Heart right ventricle (tissue), 16 donors: ENCODE data around the gene DLGAP1. TPM values are rescaled to one million over a fixed set of nuclear protein-coding genes. Genes with fewer than 3 reads are reported as not detected.

ENCODE experiments used
- ATAC-seq, 8 donors: fragments of 200-7000 bp; cut with Tn5 transposase; one replicate each; pipeline ENCODE4 v1.9.1; 2020; ENCODE audit warnings: mild to moderate bottlenecking in 8 of 8, moderate library complexity in 8 of 8, moderate number of reproducible peaks in 1 of 8
- DNase-seq, 2 donors: peaks; one replicate each; pipeline ENCODE4 v3.0.0-alpha.2; 2020
- H3K27ac ChIP-seq, 10 donors: fragments of 200-600 bp; sonication (generic) in 2 of 10; one replicate each; pipeline versions ENCODE4 v1.5.0 to v1.8.0; 2020 to 2022; ENCODE audit warnings: mild to moderate bottlenecking in 3 of 10
- H3K27me3 ChIP-seq, 7 donors: fragments of 200-600 bp; one replicate each; pipeline ENCODE4 v1.8.0; 2021 to 2022; ENCODE audit warnings: mild to moderate bottlenecking in 2 of 7
- H3K36me3 ChIP-seq, 9 donors: fragments of 200-600 bp; sonication (generic) in 1 of 9; one replicate each; pipeline versions ENCODE4 v1.5.0 to v1.8.0; 2020 to 2022; ENCODE audit warnings: mild to moderate bottlenecking in 2 of 9
- H3K4me1 ChIP-seq, 9 donors: fragments of 200-600 bp; sonication (generic) in 1 of 9; one replicate each; pipeline versions ENCODE4 v1.5.0 to v1.8.0; 2020 to 2022; ENCODE audit warnings: mild to moderate bottlenecking in 4 of 9
- H3K4me3 ChIP-seq, 10 donors: fragments of 200-600 bp; sonication (generic) in 2 of 10; one replicate each; pipeline versions ENCODE4 v1.5.0 to v1.8.0; 2020 to 2022; ENCODE audit warnings: mild to moderate bottlenecking in 7 of 10, moderate library complexity in 2 of 10
- H3K9me3 ChIP-seq, 11 donors: fragments of 200-600 bp in 10 of 11; sonication (generic) in 2 of 11; one replicate each; pipeline versions ENCODE4 v1.5.0 to v1.8.0; 2013 to 2022; ENCODE audit warnings: mild to moderate bottlenecking in 2 of 11, control low read depth in 1 of 11, moderate library complexity in 1 of 11
- WGBS, 2 donors: extraction: QIAGEN DNeasy Blood & Tissue Kit; methylation state at CpG; one replicate each; pipeline ENCODE4 v1.1.7; 2013; ENCODE audit warnings: inconsistent platforms in 1 of 2; 5-methylcytosine and 5-hydroxymethylcytosine counted together
- intact Hi-C, 10 donors: fragments of 100-400 bp; cut with DNase I; formaldehyde crosslinking; loops; one replicate each; pipeline versions ENCODE4 v1.11.1 to v1.14.2; 2022
- polyA plus RNA-seq, 2 donors: library from polyadenylated mRNA; stranded (reverse); fragments of 200-250 nt; gene quantifications; one replicate each; pipeline ENCODE4 v1.2.3, GENCODE V29; 2013
- total RNA-seq, 10 donors: library from RNA; stranded (reverse); fragmentation: NEBNext Ultra II Directional in 3 of 10; extraction: Animal tissue kit (Norgen Biotek cat#: 25700) in 3 of 10; gene quantifications; one replicate each; pipeline versions ENCODE4 v1.2.1 to v1.2.4, GENCODE V29; 2021 to 2023
- TF ChIP-seq, protein P1 (sequence below), 9 donors: fragments of 200-600 bp; sonication (generic) in 2 of 9; IDR thresholded peaks; one replicate each; pipeline versions ENCODE4 v1.5.0 to v1.8.0; 2021 to 2022; ENCODE audit warnings: antibody characterized with exemption in 9 of 9, mild to moderate bottlenecking in 5 of 9, moderate library complexity in 1 of 9
- donor health status: Arrhythmogenic right ventricular cardiomyopathy.
- donor health status: ischemic (EF 13 %, LVEDD 7.1; RV severe dilation, severe dysfunction).
- donor health status: healthy with polysubstance abuse.
- donor health status: DM: no; HTN: yes; CAD: no.
- donor health status: DM: no; HTN: no; CAD: no.
- donor health status: ischemic (EF 25% LVEDD 6.9; RV normal size, moderate dysfunction).
- donor health status: ischemic (EF 25% LVEDD 5.7; RV mildly dilated, moderate dysfunction).
- donor health status: healthy.
- donor health status: DM: yes; HTN: yes; CAD: no.
- donor health status: Ischemic cardiomyopathy.
- donor health status: ischemic (EF 35%, LVEDD 5.7; RV mildly dilated, moderate dysfunction).
- donor health status: nonischemic (EF 11% LVEDD 7.7; RV severe dilation, severe dysfunction).
- donor health status: DM: yes; HTN: yes; CAD: no.
- donor health status: PGD.
- donor health status: ischemic (EF 29% LVEDD 5.4; RV normal size, mild dysfunction).
- donor health status: nonischemic (EF 23%, LVEDD 6.1; RV moderate dilation, normal function).

DLGAP1 gene
- total and polyA plus RNA-seq, 12 donors, result 0.07 to 7.2 (median 1.0) TPM; not detected in 2

DNA sequence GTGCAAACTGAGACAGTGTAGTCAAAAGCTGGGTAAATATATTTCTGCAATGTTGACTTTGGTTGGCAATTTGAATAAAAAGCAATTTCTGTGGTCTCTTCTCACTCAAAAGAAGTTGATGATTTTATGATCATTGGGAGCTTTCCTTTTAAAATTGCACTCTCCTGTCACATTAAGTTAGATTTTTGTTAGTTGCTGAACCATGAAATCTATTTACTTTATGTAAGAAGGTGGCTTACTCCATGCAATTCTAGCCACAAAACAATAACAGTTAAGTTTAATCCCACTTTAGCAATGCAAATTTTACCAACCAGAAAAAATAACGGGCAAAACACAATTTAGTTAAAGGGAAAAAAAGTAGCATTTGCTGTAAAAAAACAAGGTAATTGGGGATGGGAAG, 48.3 kb downstream of the DLGAP1 start:
- H3K27ac ChIP-seq, result no peak overlapping the region
- ATAC-seq (no peak), DNase-seq (no peak)
- no peaks in the 10 kb centered on the region for H3K9me3 ChIP-seq
- no peaks in the 10 kb centered on the region for H3K36me3 ChIP-seq
- no peaks in the 10 kb centered on the region for H3K27me3 ChIP-seq
- no peak overlapping the region for H3K4me3 ChIP-seq
- WGBS, 2 donors, result 65 to 69% methylated on average over 1 of the region's 1 CpG
- intact Hi-C loops, result no loop called here
- TF ChIP-seq, protein P1, sequence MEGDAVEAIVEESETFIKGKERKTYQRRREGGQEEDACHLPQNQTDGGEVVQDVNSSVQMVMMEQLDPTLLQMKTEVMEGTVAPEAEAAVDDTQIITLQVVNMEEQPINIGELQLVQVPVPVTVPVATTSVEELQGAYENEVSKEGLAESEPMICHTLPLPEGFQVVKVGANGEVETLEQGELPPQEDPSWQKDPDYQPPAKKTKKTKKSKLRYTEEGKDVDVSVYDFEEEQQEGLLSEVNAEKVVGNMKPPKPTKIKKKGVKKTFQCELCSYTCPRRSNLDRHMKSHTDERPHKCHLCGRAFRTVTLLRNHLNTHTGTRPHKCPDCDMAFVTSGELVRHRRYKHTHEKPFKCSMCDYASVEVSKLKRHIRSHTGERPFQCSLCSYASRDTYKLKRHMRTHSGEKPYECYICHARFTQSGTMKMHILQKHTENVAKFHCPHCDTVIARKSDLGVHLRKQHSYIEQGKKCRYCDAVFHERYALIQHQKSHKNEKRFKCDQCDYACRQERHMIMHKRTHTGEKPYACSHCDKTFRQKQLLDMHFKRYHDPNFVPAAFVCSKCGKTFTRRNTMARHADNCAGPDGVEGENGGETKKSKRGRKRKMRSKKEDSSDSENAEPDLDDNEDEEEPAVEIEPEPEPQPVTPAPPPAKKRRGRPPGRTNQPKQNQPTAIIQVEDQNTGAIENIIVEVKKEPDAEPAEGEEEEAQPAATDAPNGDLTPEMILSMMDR (IDR thresholded peaks at IDR 0.05), result no peak
- H3K4me1 ChIP-seq, result no peaks in the 10 kb centered on the region

- Histone ChIP-seq H3K4me3 (no peak overlapping the region), H3K9me3 (no peaks in the 10 kb centered on the region), H3K4me1 (no peaks in the 10 kb centered on the region), H3K36me3 (no peaks in the 10 kb centered on the region), H3K27ac (no peak overlapping the region), H3K27me3 (no peaks in the 10 kb centered on the region)
- no peak for DNase-seq
- ATAC-seq, result no peak
- TF ChIP-seq, protein P1 (IDR thresholded peaks at IDR 0.05), result no peak
- intact Hi-C loops, result no loop called here
- WGBS, 2 donors, result 83 to 85% methylated on average over 5 of the region's 5 CpGs
These were observed 49.1 kb downstream of the DLGAP1 start for GRCh38 chr18:4405965-4406364.

DNA sequence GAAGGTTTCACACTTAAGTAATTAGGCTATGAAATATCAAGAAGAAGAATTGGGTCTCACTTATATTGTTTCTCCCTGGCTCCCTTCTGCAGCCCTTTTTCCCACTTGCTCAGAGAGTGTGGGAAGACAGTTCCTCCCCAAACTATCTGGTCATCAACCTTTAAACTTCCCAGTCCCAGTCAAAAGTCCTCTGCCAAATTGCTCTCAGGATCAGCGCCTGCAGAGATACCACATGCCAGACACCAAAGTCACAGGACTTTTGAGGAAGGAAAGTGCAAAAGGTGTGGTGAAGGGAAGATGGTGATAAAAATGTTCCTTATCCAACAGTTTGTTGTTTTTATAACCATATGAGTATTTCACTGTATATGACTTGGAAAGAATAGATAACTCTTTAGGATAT, 51.3 kb downstream of the DLGAP1 start:
- H3K27ac ChIP-seq, result no peak overlapping the region
- no peaks in the 10 kb centered on the region for H3K9me3 ChIP-seq
- intact Hi-C loops, result no loop called here
- no peak for DNase-seq
- no peaks in the 10 kb centered on the region for H3K27me3 ChIP-seq
- TF ChIP-seq, protein P1 (IDR thresholded peaks at IDR 0.05), result no peak
- 26 to 30% methylated on average over 1 of the region's 1 CpG for WGBS, 2 donors
- H3K4me1 ChIP-seq, result no peaks in the 10 kb centered on the region
- no peak overlapping the region for H3K4me3 ChIP-seq
- no peaks in the 10 kb centered on the region for H3K36me3 ChIP-seq
- no peak for ATAC-seq

DNA sequence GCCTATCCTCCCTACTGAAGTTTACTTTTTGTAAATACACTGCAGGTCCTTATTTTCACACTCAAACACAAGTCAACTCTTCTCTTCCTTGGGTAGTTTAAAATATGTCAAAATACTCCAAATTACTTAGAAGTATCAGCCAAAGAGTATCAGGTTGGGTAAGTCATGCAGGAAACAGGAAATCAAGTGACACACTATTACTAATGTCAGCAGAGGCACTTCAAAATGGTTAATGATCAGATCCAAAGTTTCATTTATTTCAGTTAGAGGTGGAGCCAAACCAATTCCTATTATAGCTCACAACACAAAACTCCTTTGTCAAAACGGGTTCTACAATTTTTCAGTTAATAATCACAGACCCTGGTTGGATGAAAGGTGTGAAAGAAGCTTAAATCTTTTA, 54.2 kb downstream of the DLGAP1 start:
- no peak for DNase-seq
- intact Hi-C loops, result no loop called here
- H3K4me1 ChIP-seq, result no peaks in the 10 kb centered on the region
- no peak overlapping the region for H3K4me3 ChIP-seq
- H3K9me3 ChIP-seq, result no peaks in the 10 kb centered on the region
- ATAC-seq, result no peak
- H3K27ac ChIP-seq, result no peak overlapping the region
- no peaks in the 10 kb centered on the region for H3K27me3 ChIP-seq
- no peaks in the 10 kb centered on the region for H3K36me3 ChIP-seq
- TF ChIP-seq, protein P1 (IDR thresholded peaks at IDR 0.05), result no peak
- WGBS, 2 donors, result 55 to 62% methylated on average over 1 of the region's 1 CpG

DNA sequence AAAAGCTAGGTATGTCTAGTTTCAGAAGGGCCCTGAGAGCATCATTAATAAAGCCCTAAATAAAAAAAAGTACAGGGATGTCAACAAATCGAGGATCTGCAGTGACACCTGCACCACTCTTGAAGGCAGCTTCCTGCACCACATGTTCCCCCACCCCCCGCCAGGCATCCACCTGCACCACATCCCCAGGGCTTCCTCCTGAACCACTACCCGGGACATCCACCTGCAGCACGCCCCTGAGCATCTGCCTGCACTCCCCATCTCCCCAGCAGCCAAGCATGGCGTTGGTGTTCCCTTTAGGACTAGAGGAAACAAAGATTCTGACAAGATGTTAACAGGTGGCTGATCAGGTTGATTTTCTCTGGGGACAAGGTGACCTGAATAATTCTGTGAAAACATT, 55.2 kb downstream of the DLGAP1 start:
- TF ChIP-seq, protein P1 (IDR thresholded peaks at IDR 0.05), result no peak
- no peaks in the 10 kb centered on the region for H3K27me3 ChIP-seq
- no peaks in the 10 kb centered on the region for H3K36me3 ChIP-seq
- H3K4me3 ChIP-seq, result no peak overlapping the region
- H3K9me3 ChIP-seq, result no peaks in the 10 kb centered on the region
- H3K4me1 ChIP-seq, result no peaks in the 10 kb centered on the region
- no peak for DNase-seq
- H3K27ac ChIP-seq, result no peak overlapping the region
- intact Hi-C loops, result no loop called here
- 63% methylated on average over 5 of the region's 5 CpGs for WGBS, 2 donors
- ATAC-seq, result no peak
